GM23338 (cell line): ENCODE measurements around the gene VEGFA. TPM values are rescaled to one million over a fixed set of nuclear protein-coding genes. Genes with fewer than 3 reads are reported as not detected.

Experiments
- ATAC-seq: fragments of 200-7000 bp; cut with Tn5 transposase; 3 replicates; pipeline ENCODE4 v1.9.1; 2020
- DNase-seq: peaks from one replicate; pipeline ENCODE4 v3.0.0-alpha.2; 2015; ENCODE audit warnings: low spot score
- H2AFZ ChIP-seq: fragments of 200-600 bp; sonication (generic); 2 replicates; pipeline ENCODE4 v1.8.0; 2016; ENCODE audit warnings: antibody characterized with exemption, mild to moderate bottlenecking, moderate library complexity
- H3F3A ChIP-seq: fragments of 200-600 bp; sonication (generic); replicated peaks from 2 replicates; pipeline ENCODE4 v1.8.0; 2017; ENCODE audit warnings: antibody characterized with exemption, mixed run types, low read depth
- H3K27ac ChIP-seq: fragments of 200-600 bp; sonication (generic); 2 replicates; pipeline ENCODE4 v1.6.1; 2016; ENCODE audit warnings: low read depth
- H3K27me3 ChIP-seq: fragments of 200-600 bp; sonication (generic); 2 replicates; pipeline ENCODE4 v1.8.0; 2016; ENCODE audit warnings: mild to moderate bottlenecking, mixed run types, moderate library complexity; ENCODE audit not compliant: insufficient read depth
- H3K36me3 ChIP-seq: fragments of 200-600 bp; sonication (generic); 2 replicates; pipeline ENCODE4 v1.8.0; 2016; ENCODE audit warnings: mild to moderate bottlenecking; ENCODE audit not compliant: insufficient read depth
- H3K4me1 ChIP-seq: fragments of 200-600 bp; sonication (generic); 2 replicates; pipeline ENCODE4 v1.8.0; 2016; ENCODE audit warnings: mild to moderate bottlenecking, moderate library complexity; ENCODE audit not compliant: insufficient read depth
- H3K4me2 ChIP-seq: fragments of 200-600 bp; sonication (generic); 2 replicates; pipeline ENCODE4 v1.7.1; 2017; ENCODE audit warnings: mixed run types
- H3K4me3 ChIP-seq: fragments of 200-600 bp; sonication (generic); 2 replicates; pipeline ENCODE4 v1.6.1; 2016; ENCODE audit warnings: mixed run types
- H3K79me2 ChIP-seq: fragments of 200-600 bp; sonication (generic); replicated peaks from 2 replicates; pipeline ENCODE4 v1.8.0; 2017; ENCODE audit warnings: mild to moderate bottlenecking; ENCODE audit not compliant: insufficient read depth
- H3K9me2 ChIP-seq: fragments of 200-600 bp; sonication (generic); 2 replicates; pipeline ENCODE4 v1.8.0; 2017; ENCODE audit not compliant: insufficient read depth
- H4K20me1 ChIP-seq: fragments of 200-600 bp; sonication (generic); replicated peaks from 2 replicates; pipeline ENCODE4 v1.8.0; 2017; ENCODE audit warnings: mild to moderate bottlenecking; ENCODE audit not compliant: insufficient read depth
- H3K27ac Mint-ChIP-seq: 2 replicates; pipeline ENCODE4 v1.8.0; 2020; ENCODE audit warnings: inconsistent platforms, mild to moderate bottlenecking, moderate library complexity, mixed read lengths
- H3K27me3 Mint-ChIP-seq: 3 replicates; pipeline ENCODE4 v1.8.0; 2022; ENCODE audit warnings: low read depth, mild to moderate bottlenecking, moderate library complexity, mixed read lengths, inconsistent platforms; ENCODE audit not compliant: insufficient read depth, poor library complexity
- H3K36me3 Mint-ChIP-seq: 3 replicates; pipeline ENCODE4 v1.8.0; 2021; ENCODE audit warnings: low read depth, mild to moderate bottlenecking, inconsistent platforms, moderate library complexity, mixed read lengths
- H3K4me1 Mint-ChIP-seq: 3 replicates; pipeline ENCODE4 v1.8.0; 2020; ENCODE audit warnings: mild to moderate bottlenecking, inconsistent platforms, mixed read lengths
- H3K4me3 Mint-ChIP-seq: 3 replicates; pipeline ENCODE4 v1.8.0; 2021; ENCODE audit warnings: moderate library complexity, mild to moderate bottlenecking, inconsistent platforms, mixed read lengths
- H3K9me3 Mint-ChIP-seq: 3 replicates; pipeline ENCODE4 v1.8.0; 2020; ENCODE audit warnings: moderate library complexity, mild to moderate bottlenecking, inconsistent platforms, mixed read lengths
- CREB1 ChIP-seq: fragments of 250-450 bp; sonication (Bioruptor Pico); IDR thresholded peaks from 2 replicates; pipeline ENCODE4 v1.5.0; 2020; ENCODE audit warnings: low read depth, mild to moderate bottlenecking, moderate library complexity
- CTCF ChIP-seq, 2 experiments: fragments of 200-600 bp in 1 of 2; sonication (generic) in 1 of 2; conservative IDR thresholded peaks; 2 replicates each; pipeline versions ENCODE4 v1.5.1 to v1.6.1; 2016 to 2017; ENCODE audit warnings: antibody characterized with exemption in 2 of 2, low read depth in 2 of 2, mild to moderate bottlenecking in 2 of 2, moderate library complexity in 1 of 2
- ETS1 ChIP-seq: IDR thresholded peaks from 2 replicates; pipeline ENCODE4 v1.6.1; 2016; ENCODE audit warnings: antibody characterized with exemption
- EZH2 ChIP-seq: fragments of 200-600 bp; sonication (generic); IDR thresholded peaks from one replicate; pipeline ENCODE4 v1.8.0; 2017; ENCODE audit warnings: antibody characterized with exemption, mild to moderate bottlenecking, low read depth; ENCODE audit not compliant: unreplicated experiment
- EZH2phosphoT487 ChIP-seq: fragments of 200-600 bp; sonication (generic); IDR thresholded peaks from one replicate; pipeline ENCODE4 v1.8.1; 2018; ENCODE audit warnings: antibody characterized with exemption; ENCODE audit not compliant: unreplicated experiment
- JUNB ChIP-seq: IDR thresholded peaks from one replicate; pipeline ENCODE4 v1.6.1; 2016; ENCODE audit warnings: antibody characterized with exemption; ENCODE audit not compliant: unreplicated experiment
- NANOG ChIP-seq: IDR thresholded peaks from 2 replicates; pipeline ENCODE4 v1.6.1; 2016; ENCODE audit warnings: antibody characterized with exemption, borderline replicate concordance
- POLR2AphosphoS5 ChIP-seq: IDR thresholded peaks from 2 replicates; pipeline ENCODE4 v1.6.1; 2016; ENCODE audit warnings: antibody characterized with exemption, low read depth
- REST ChIP-seq: IDR thresholded peaks from one replicate; pipeline ENCODE4 v1.6.1; 2018; ENCODE audit warnings: antibody characterized with exemption; ENCODE audit not compliant: unreplicated experiment
- STAT1 ChIP-seq: IDR thresholded peaks from one replicate; pipeline ENCODE4 v1.6.1; 2016; ENCODE audit warnings: antibody characterized with exemption; ENCODE audit not compliant: unreplicated experiment
- ZNF114 ChIP-seq: fragments of 250-450 bp; sonication (Bioruptor Pico); IDR thresholded peaks from 2 replicates; pipeline ENCODE4 v1.5.0; 2020; ENCODE audit warnings: mild to moderate bottlenecking, moderate library complexity
- ZNF331 ChIP-seq: fragments of 250-450 bp; sonication (Bioruptor Pico); IDR thresholded peaks from 2 replicates; pipeline ENCODE4 v1.5.0; 2020; ENCODE audit warnings: low read depth, mild to moderate bottlenecking, moderate library complexity
- ZNF462 ChIP-seq: fragments of 250-450 bp; sonication (Bioruptor Pico); IDR thresholded peaks from 2 replicates; pipeline ENCODE4 v1.5.0; 2020; ENCODE audit warnings: mild to moderate bottlenecking, moderate library complexity
- polyA plus RNA-seq: library from polyadenylated mRNA; unstranded; fragments of >200 nt; fragmentation: Nextera tagmentation; extraction: Ambion mirVana; gene quantifications from 2 replicates; pipeline ENCODE4 v1.2.1, GENCODE V29; 2016
- total RNA-seq: library from RNA; depleted of rRNA; stranded (reverse); fragments of >200 nt; shearing (Covaris generic); gene quantifications from 2 replicates; pipeline ENCODE4 v1.2.3, GENCODE V29; 2014

VEGFA gene
- total and polyA plus RNA-seq, 2 experiments from 2014 or later, result 10.9 to 61.1 TPM

- H3K27me3 Mint-ChIP-seq, result peaks cover 7% of the 10 kb centered on the region
- H3F3A ChIP-seq, result no peaks in the 10 kb centered on the region
- TF ChIP-seq ETS1 (no peak), JUNB (no peak), ZNF114 (CRISPR knock-in tag) (no peak), REST (no peak), EZH2phosphoT487 (no peak), ZNF331 (no peak), ZNF462 (CRISPR knock-in tag) (no peak), EZH2 (no peak), STAT1 (no peak), NANOG (no peak), POLR2AphosphoS5 (no peak), CREB1 (CRISPR knock-in tag) (no peak), CTCF (conservative IDR thresholded peaks at IDR 0.05; ENCODE audit: low read depth in 2 of 2) (no peak)
- H3K9me3 Mint-ChIP-seq, result no peaks in the 10 kb centered on the region
- no peaks in the 10 kb centered on the region for H3K9me2 ChIP-seq
- H3K27me3 ChIP-seq, result no peaks in the 10 kb centered on the region
- no peaks in the 10 kb centered on the region for H3K36me3 ChIP-seq
- DNase-seq (no peak), ATAC-seq (no peak)
- no peak overlapping the region for H3K4me3 ChIP-seq
- H3K27ac ChIP-seq, result no peak overlapping the region
- H4K20me1 ChIP-seq, result no peaks in the 10 kb centered on the region
- no peak overlapping the region for H2AFZ ChIP-seq
- H3K4me1 Mint-ChIP-seq, result peaks cover 2% of the 10 kb centered on the region; the same call in 1 of the 3 replicates
- no peaks in the 10 kb centered on the region for H3K4me1 ChIP-seq
- H3K27ac Mint-ChIP-seq, result no peak overlapping the region
- no peaks in the 10 kb centered on the region for H3K79me2 ChIP-seq
- H3K4me3 Mint-ChIP-seq, result no peak overlapping the region
- no peak overlapping the region for H3K4me2 ChIP-seq
- no peaks in the 10 kb centered on the region for H3K36me3 Mint-ChIP-seq
These were observed 27.9 kb downstream of the VEGFA start for GRCh38 chr6:43797919-43798318.
